ENCODE results near the gene KANK4. TPM values are rescaled to one million over a fixed set of nuclear protein-coding genes. Genes with fewer than 3 reads are reported as not detected.

Gene KANK4
- total RNA-seq, 4 donors from 2014 or later, result 0.16 TPM; not detected in 3

GRCh38 chr1:62238507-62238906, 80.7 kb downstream of the KANK4 start:
- Histone ChIP-seq H3K27me3 (no peaks in the 10 kb centered on the region), H3K36me3 (no peaks in the 10 kb centered on the region), H3K4me1 (no peaks in the 10 kb centered on the region), H3K9me3 (no peaks in the 10 kb centered on the region), H3K4me3 (no peak overlapping the region), H3K27ac (no peak overlapping the region)
- in situ Hi-C loops (cut with MboI; ENCODE audit: low sequenced_read_pairs in 4 of 4), result no loop called here
- ATAC-seq (no peak), DNase-seq (no peak)
- intact Hi-C loops (cut with DNase I; ENCODE audit: low total_unique reads), result no loop called here
- no peak for TF ChIP-seq POLR2A (IDR thresholded peaks at IDR 0.05)
- TF ChIP-seq CTCF (IDR thresholded peaks at IDR 0.05 in 4 of 5, conservative IDR thresholded peaks at IDR 0.05 in 1 of 5), result no peak

GRCh38 chr1:62237950-62238374, 81.3 kb downstream of the KANK4 start:
- DNase-seq, result no peak
- intact Hi-C loops (cut with DNase I; ENCODE audit: low total_unique reads) (no loop called here), in situ Hi-C loops (cut with MboI; ENCODE audit: low sequenced_read_pairs in 4 of 4) (no loop called here)
- TF ChIP-seq CTCF (IDR thresholded peaks at IDR 0.05 in 4 of 5, conservative IDR thresholded peaks at IDR 0.05 in 1 of 5), result no peak
- TF ChIP-seq POLR2A (IDR thresholded peaks at IDR 0.05), result no peak
- Histone ChIP-seq H3K27ac (no peak overlapping the region), H3K9me3 (no peaks in the 10 kb centered on the region), H3K36me3 (no peaks in the 10 kb centered on the region), H3K27me3 (no peaks in the 10 kb centered on the region), H3K4me3 (no peak overlapping the region), H3K4me1 (no peaks in the 10 kb centered on the region)
- ATAC-seq, result no peak

DNA sequence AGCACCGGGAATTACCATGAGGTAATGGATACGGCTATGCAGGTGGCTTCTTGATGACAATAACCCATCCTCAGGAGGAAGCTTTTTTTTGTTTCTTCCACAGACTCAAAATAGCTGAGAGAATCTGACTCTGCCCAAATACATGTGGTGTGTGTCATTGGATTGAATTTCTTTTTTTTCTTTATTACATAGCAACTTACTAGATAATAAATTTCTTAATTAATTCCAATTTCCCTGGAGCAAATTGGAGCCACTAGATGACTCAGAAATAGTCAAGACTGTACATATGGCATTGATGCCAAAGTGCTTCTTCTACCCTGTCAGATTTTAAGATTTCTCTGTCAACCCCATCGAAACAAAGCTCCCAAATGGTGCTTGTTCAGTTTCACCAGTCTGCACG, 81.9 kb downstream of the KANK4 start:
- no peaks in the 10 kb centered on the region for H3K27me3 ChIP-seq
- no peaks in the 10 kb centered on the region for H3K36me3 ChIP-seq
- H3K4me3 ChIP-seq, result no peak overlapping the region
- no peak overlapping the region for H3K27ac ChIP-seq
- H3K9me3 ChIP-seq, result no peaks in the 10 kb centered on the region
- TF ChIP-seq POLR2A (IDR thresholded peaks at IDR 0.05) (no peak), CTCF (IDR thresholded peaks at IDR 0.05 in 4 of 5, conservative IDR thresholded peaks at IDR 0.05 in 1 of 5) (no peak)
- intact Hi-C loops (cut with DNase I; ENCODE audit: low total_unique reads) (no loop called here), in situ Hi-C loops (cut with MboI; ENCODE audit: low sequenced_read_pairs in 4 of 4) (no loop called here)
- H3K4me1 ChIP-seq, result no peaks in the 10 kb centered on the region
- DNase-seq, result no peak
- ATAC-seq, result no peak

DNA sequence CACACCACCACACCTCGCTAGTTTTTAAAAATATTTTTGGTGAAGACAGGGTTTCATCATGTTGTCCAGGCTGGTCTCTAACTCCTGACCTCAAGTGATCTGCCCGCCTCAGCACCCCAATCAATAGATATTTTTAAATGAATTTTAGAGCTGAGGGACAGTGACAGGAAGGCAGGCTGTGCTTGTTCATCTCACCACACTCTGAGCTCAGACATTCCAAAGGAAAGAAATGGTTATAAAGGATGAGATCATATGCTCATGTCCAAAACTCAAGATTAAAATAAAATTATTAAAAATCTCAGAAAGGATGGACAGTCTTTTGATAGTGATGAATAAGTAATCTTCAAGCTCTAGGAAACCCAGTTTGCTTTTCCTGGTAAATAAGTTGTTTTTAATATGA, 83.7 kb downstream of the KANK4 start:
- ATAC-seq, result no peak
- H3K4me3 ChIP-seq, result no peak overlapping the region
- TF ChIP-seq CTCF (IDR thresholded peaks at IDR 0.05 in 4 of 5, conservative IDR thresholded peaks at IDR 0.05 in 1 of 5) (no peak), POLR2A (IDR thresholded peaks at IDR 0.05) (no peak)
- H3K27me3 ChIP-seq, result no peaks in the 10 kb centered on the region
- in situ Hi-C loops (cut with MboI; ENCODE audit: low sequenced_read_pairs in 4 of 4) (no loop called here), intact Hi-C loops (cut with DNase I; ENCODE audit: low total_unique reads) (no loop called here)
- H3K27ac ChIP-seq, result no peak overlapping the region
- H3K9me3 ChIP-seq, result no peaks in the 10 kb centered on the region
- DNase-seq, result no peak
- no peaks in the 10 kb centered on the region for H3K4me1 ChIP-seq
- no peaks in the 10 kb centered on the region for H3K36me3 ChIP-seq

- no peaks in the 10 kb centered on the region for H3K27me3 ChIP-seq
- DNase-seq, result no peak
- no peak overlapping the region for H3K27ac ChIP-seq
- ATAC-seq, result no peak
- no peaks in the 10 kb centered on the region for H3K9me3 ChIP-seq
- H3K36me3 ChIP-seq, result no peaks in the 10 kb centered on the region
- no peak overlapping the region for H3K4me3 ChIP-seq
- TF ChIP-seq CTCF (IDR thresholded peaks at IDR 0.05 in 4 of 5, conservative IDR thresholded peaks at IDR 0.05 in 1 of 5), result no peak
- in situ Hi-C loops (cut with MboI; ENCODE audit: low sequenced_read_pairs in 4 of 4), result no loop called here
- intact Hi-C loops (cut with DNase I; ENCODE audit: low total_unique reads), result no loop called here
- H3K4me1 ChIP-seq, result no peaks in the 10 kb centered on the region
These were observed 84.5 kb downstream of the KANK4 start for GRCh38 chr1:62234688-62235087.

Data from gastrocnemius medialis (tissue), 4 donors.